ENCODE data around the gene LGR5. TPM values are rescaled to one million over a fixed set of nuclear protein-coding genes. Genes with fewer than 3 reads are reported as not detected.
A peak's percentile ranks its signal among the peaks of the same experiment; 100 is the strongest.
"Not testable (repeated sequence)": the region's sequence is repeated elsewhere in the genome, so short reads cannot be mapped to it uniquely, and the experiment has no call there.

The LGR5 gene
- total RNA-seq, 1 donor from 2014 or later: not detected

- TF ChIP-seq CTCF (conservative IDR thresholded peaks at IDR 0.05; ENCODE audit: low read depth, low read length): no peak
- DNase-seq (ENCODE audit: low read depth): no peak
- H3K4me3 ChIP-seq (ENCODE audit: low read depth, low read length): no peak overlapping the region
Observed at GRCh38 chr12:71552728-71553501, 113.3 kb downstream of the LGR5 start.

- no peak overlapping the region for H3K4me3 ChIP-seq (ENCODE audit: low read depth, low read length)
- TF ChIP-seq CTCF (conservative IDR thresholded peaks at IDR 0.05; ENCODE audit: low read depth, low read length): no peak
- no peak for DNase-seq (ENCODE audit: low read depth)
Observed at GRCh38 chr12:71555191-71555590, 115.6 kb downstream of the LGR5 start.

GRCh38 chr12:71555789-71556188 is 116.2 kb downstream of the LGR5 start:
- not testable (repeated sequence) for DNase-seq (ENCODE audit: low read depth)

DNA sequence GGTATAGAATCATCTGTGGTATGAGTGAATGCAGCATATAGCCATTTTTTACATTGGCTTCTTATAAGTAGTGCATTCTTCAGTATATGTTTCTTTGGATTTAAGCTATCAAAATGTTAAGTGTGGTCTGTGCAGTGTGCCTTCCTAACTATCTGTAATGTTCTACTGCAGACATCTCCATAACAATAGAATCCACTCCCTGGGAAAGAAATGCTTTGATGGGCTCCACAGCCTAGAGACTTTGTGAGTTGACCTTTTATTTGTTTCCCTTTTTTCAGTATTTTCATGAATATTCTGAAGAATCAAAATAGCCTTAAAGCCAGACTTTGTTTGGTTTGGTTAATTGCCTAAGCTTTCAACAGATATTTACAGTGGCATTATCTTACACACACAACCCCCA is 116.8 kb downstream of the LGR5 start:
- TF ChIP-seq CTCF (conservative IDR thresholded peaks at IDR 0.05; ENCODE audit: low read depth, low read length): no peak
- DNase-seq (ENCODE audit: low read depth): no peak
- H3K4me3 ChIP-seq (ENCODE audit: low read depth, low read length): no peak overlapping the region

More at GRCh38 chr12:71555789-71556188, 116.2 kb downstream of the LGR5 start:
- not testable (repeated sequence) for H3K4me3 ChIP-seq (ENCODE audit: low read depth, low read length)

DNA sequence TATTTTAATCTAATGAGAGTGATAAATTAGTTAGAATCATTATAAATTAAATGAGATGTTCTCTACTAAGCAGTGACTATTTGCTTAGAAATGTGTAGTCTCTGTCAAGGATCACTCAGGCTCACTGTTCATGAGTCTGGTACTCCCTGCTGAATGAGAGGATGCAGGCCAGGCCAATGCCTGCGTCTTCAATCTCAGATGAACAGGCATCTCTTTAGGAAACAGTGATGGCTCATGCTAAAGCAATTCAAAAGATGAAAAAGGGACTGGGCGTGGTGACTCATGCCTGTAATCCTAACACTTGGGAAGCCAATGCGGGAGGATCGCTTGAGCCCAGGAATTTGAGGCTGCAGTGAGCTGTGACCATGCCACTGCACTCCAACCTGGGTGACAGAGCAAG is 117.3 kb downstream of the LGR5 start:
- H3K4me3 ChIP-seq (ENCODE audit: low read depth, low read length): no peak overlapping the region
- DNase-seq (ENCODE audit: low read depth): peak; percentile 70
- no peak for TF ChIP-seq CTCF (conservative IDR thresholded peaks at IDR 0.05; ENCODE audit: low read depth, low read length)

DNA sequence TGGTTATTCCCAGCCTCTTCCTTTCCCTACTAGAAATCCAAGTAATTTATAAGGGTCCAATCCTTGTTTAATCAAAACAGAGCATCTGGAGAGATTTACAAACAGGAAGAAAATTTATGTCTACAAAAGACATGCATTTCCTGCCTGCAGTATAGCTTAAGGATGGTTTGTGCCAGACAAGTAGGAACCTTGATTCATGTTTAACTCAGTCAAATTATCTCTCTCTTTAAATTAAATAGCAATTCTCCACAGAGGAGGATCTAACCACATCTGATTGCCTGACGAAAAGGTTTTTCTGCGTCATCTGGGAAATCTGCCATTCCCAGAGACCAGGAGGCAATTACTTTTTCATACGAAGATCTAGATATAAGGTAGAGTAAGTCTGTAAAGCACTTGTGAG is 118.8 kb downstream of the LGR5 start:
- H3K4me3 ChIP-seq (ENCODE audit: low read depth, low read length): no peak overlapping the region
- DNase-seq (ENCODE audit: low read depth): no peak
- no peak for TF ChIP-seq CTCF (conservative IDR thresholded peaks at IDR 0.05; ENCODE audit: low read depth, low read length)

- no peak for DNase-seq (ENCODE audit: low read depth)
Observed at GRCh38 chr12:71562676-71563595, 123.3 kb downstream of the LGR5 start.

More at GRCh38 chr12:71562676-71563595, 123.3 kb downstream of the LGR5 start:
- no peak for TF ChIP-seq CTCF (conservative IDR thresholded peaks at IDR 0.05; ENCODE audit: low read depth, low read length)
- no peak overlapping the region for H3K4me3 ChIP-seq (ENCODE audit: low read depth, low read length)
